ENCODE data around the gene PARVG. TPM values are rescaled to one million over a fixed set of nuclear protein-coding genes. Genes with fewer than 3 reads are reported as not detected.

PARVG gene
- total and polyA plus RNA-seq, 9 of the 15 experiments (the other 6 are each of a cell fraction or from before 2014, with no cell fraction given): 0.35 TPM; not detected in 8

DNA sequence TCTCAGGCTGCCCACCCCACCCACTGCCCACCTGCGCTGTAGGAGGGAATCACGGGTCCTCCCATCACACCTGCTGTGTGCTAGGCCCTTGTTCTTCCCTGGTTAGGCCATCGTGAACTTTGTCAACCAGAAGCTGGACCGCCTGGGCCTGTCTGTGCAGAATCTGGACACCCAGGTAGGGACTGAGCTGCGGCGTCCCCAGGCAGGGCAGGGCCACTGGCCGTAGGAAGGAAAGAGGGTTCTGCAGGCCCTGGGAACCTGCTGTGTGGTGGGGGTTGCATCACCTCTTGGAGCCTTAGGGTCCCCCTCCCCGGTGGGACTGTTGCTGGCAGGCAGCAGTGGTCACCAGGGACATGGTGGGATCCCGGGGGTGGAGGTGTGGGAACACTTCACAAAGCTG is 15.5 kb downstream of the PARVG start (continued):
- TF ChIP-seq ZNF699 (CRISPR knock-in tag; IDR thresholded peaks at IDR 0.05; ENCODE audit: insufficient replicate concordance) (no peak), NELFE (IDR thresholded peaks at IDR 0.05; ENCODE audit: insufficient read depth, insufficient read length) (no peak), ELF2 (CRISPR knock-in tag; IDR thresholded peaks at IDR 0.05) (no peak)
- TF ChIP-seq, protein P1, sequence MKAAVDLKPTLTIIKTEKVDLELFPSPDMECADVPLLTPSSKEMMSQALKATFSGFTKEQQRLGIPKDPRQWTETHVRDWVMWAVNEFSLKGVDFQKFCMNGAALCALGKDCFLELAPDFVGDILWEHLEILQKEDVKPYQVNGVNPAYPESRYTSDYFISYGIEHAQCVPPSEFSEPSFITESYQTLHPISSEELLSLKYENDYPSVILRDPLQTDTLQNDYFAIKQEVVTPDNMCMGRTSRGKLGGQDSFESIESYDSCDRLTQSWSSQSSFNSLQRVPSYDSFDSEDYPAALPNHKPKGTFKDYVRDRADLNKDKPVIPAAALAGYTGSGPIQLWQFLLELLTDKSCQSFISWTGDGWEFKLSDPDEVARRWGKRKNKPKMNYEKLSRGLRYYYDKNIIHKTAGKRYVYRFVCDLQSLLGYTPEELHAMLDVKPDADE (conservative IDR thresholded peaks at IDR 0.05; ENCODE audit: control insufficient read depth, low read depth, low read length): no peak

- FAIRE-seq (no peak), ATAC-seq (no peak), DNase-seq (ENCODE audit: extremely low read depth in 1 of 4, low spot score in 3 of 4) (no peak)
- no TSS peak for BruUV-seq (replicated peaks)
- TF ChIP-seq IRF1 (CRISPR knock-in tag; IDR thresholded peaks at IDR 0.05; ENCODE audit: borderline replicate concordance): no peak
- no peak for TF ChIP-seq ZEB2 (IDR thresholded peaks at IDR 0.05)
- no peaks in the 10 kb centered on the region for H3K9me1 ChIP-seq (ENCODE audit: control insufficient read depth, insufficient read depth, low read length)
- peaks cover 0 to 14% of the 10 kb centered on the region in 2 experiments; a peak in 2 of 5 replicates for H3K4me1 ChIP-seq (replicated peaks in 1 of 2; ENCODE audit: control insufficient read depth in 2 of 2, insufficient read depth in 2 of 2, low read length in 2 of 2)
- H3K36me3 ChIP-seq (ENCODE audit: control insufficient read depth, insufficient read depth, low read length): no peaks in the 10 kb centered on the region
- in situ Hi-C loops (cut with MboI): no loop called here
- H3K9ac ChIP-seq (ENCODE audit: insufficient read depth in 1 of 2, low read depth in 2 of 2, low read length in 2 of 2): no peak overlapping the region
- peaks cover 0 to 9% of the 10 kb centered on the region in 2 experiments; a peak in 1 of 5 replicates for H3K27me3 ChIP-seq (ENCODE audit: control insufficient read depth in 2 of 2, insufficient read depth in 2 of 2, low read length in 2 of 2)
- intact Hi-C loops (cut with micrococcal nuclease): no loop called here
- no peaks in the 10 kb centered on the region; the same call in 1 of the 2 replicates for H4K20me1 ChIP-seq (replicated peaks; ENCODE audit: control insufficient read depth, insufficient read depth, low read length)
- H3K79me2 ChIP-seq (ENCODE audit: control insufficient read depth, insufficient read depth, low read length): no peaks in the 10 kb centered on the region
- H3K9me3 ChIP-seq (replicated peaks; ENCODE audit: control insufficient read depth, insufficient read depth, low read depth, low read length): no peaks in the 10 kb centered on the region
- no peak overlapping the region for H3K4me3 ChIP-seq
- CTCF ChIA-PET (ENCODE audit: low intra/inter-chr PET ratio): no interaction called here
- POLR2A ChIA-PET: interaction anchor here (0.6 kb wide), 1 partner anchor 8 kb away, joined by 4 read pairs; no protein-coding TSS in a partner anchor
- H3K4me2 ChIP-seq (ENCODE audit: insufficient read depth, low read length): no peak overlapping the region
- 0% methylated on average over 8 of the region's 10 CpGs for WGBS (ENCODE audit: insufficient coverage, low coverage, missing lambda C conversion rate)
- no peak overlapping the region for H2AFZ ChIP-seq (ENCODE audit: low read depth, low read length)
- no peak overlapping the region for H3K27ac ChIP-seq (ENCODE audit: extremely low read depth, low read depth, low read length)
These were observed 16.0 kb downstream of the PARVG start for GRCh38 chr22:44196731-44197131.

Measured in K562 (cell line).